ENCODE data around the gene TSPEAR.

- TF ChIP-seq, protein P1, sequence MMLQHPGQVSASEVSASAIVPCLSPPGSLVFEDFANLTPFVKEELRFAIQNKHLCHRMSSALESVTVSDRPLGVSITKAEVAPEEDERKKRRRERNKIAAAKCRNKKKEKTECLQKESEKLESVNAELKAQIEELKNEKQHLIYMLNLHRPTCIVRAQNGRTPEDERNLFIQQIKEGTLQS (IDR thresholded peaks at IDR 0.05), result no peak
- TF ChIP-seq, protein P1 (CRISPR knock-in tag; conservative IDR thresholded peaks at IDR 0.05), result no peak
- no peak for TF ChIP-seq ATF6 (CRISPR knock-in tag; IDR thresholded peaks at IDR 0.05)
- TF ChIP-seq, protein P2, sequence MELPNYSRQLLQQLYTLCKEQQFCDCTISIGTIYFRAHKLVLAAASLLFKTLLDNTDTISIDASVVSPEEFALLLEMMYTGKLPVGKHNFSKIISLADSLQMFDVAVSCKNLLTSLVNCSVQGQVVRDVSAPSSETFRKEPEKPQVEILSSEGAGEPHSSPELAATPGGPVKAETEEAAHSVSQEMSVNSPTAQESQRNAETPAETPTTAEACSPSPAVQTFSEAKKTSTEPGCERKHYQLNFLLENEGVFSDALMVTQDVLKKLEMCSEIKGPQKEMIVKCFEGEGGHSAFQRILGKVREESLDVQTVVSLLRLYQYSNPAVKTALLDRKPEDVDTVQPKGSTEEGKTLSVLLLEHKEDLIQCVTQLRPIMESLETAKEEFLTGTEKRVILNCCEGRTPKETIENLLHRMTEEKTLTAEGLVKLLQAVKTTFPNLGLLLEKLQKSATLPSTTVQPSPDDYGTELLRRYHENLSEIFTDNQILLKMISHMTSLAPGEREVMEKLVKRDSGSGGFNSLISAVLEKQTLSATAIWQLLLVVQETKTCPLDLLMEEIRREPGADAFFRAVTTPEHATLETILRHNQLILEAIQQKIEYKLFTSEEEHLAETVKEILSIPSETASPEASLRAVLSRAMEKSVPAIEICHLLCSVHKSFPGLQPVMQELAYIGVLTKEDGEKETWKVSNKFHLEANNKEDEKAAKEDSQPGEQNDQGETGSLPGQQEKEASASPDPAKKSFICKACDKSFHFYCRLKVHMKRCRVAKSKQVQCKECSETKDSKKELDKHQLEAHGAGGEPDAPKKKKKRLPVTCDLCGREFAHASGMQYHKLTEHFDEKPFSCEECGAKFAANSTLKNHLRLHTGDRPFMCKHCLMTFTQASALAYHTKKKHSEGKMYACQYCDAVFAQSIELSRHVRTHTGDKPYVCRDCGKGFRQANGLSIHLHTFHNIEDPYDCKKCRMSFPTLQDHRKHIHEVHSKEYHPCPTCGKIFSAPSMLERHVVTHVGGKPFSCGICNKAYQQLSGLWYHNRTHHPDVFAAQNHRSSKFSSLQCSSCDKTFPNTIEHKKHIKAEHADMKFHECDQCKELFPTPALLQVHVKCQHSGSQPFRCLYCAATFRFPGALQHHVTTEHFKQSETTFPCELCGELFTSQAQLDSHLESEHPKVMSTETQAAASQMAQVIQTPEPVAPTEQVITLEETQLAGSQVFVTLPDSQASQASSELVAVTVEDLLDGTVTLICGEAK (IDR thresholded peaks at IDR 0.05), result no peak
- TF ChIP-seq, protein P2 (CRISPR knock-in tag; IDR thresholded peaks at IDR 0.05), result no peak
These were observed 261.7 kb downstream of the TSPEAR start for GRCh38 chr21:44449473-44450363.
